Hematopoietic multipotent progenitor cell treated with erythropoietin and hydrocortisone succinate and interleukin-3 and kit ligand, for 17 days (in vitro differentiated cells): ENCODE results near the gene MAN2A2.

ENCODE experiments used
- DNase-seq: peaks from one replicate; pipeline ENCODE4 v3.0.0-alpha.2; 2015; ENCODE audit warnings: low spot score

The MAN2A2 gene

DNA sequence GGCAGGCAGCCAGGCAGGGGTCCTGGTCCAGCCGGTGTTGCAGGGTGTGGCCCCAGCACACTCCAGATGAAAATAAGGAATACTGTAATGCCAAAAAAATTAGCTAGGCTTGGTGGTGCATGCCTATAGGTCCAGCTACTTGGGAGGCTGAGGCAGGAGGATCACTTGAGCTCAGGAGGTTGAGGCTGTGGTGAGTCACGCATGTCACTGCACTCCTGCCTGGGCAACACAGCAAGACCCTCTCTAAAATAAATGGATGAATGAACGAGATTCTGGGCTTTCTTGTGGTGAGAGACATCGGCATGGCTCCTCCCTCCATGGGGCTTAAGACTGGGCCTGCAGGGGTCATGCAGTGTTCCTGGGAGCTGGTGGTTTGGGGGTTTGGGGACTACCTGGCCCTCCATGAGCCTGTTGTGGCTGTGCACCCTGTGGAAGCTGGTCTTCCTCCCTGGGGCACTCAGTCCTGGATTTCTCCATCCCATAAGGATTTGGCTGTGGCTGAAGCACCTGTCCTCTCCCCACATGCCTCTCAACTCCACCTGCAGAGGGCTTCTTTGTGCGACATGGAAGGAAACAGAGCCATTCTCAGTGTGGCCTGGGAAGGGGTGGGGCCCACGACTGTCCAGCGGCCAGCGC, 44.0 kb downstream of the MAN2A2 start:
- DNase-seq: no peak

DNA sequence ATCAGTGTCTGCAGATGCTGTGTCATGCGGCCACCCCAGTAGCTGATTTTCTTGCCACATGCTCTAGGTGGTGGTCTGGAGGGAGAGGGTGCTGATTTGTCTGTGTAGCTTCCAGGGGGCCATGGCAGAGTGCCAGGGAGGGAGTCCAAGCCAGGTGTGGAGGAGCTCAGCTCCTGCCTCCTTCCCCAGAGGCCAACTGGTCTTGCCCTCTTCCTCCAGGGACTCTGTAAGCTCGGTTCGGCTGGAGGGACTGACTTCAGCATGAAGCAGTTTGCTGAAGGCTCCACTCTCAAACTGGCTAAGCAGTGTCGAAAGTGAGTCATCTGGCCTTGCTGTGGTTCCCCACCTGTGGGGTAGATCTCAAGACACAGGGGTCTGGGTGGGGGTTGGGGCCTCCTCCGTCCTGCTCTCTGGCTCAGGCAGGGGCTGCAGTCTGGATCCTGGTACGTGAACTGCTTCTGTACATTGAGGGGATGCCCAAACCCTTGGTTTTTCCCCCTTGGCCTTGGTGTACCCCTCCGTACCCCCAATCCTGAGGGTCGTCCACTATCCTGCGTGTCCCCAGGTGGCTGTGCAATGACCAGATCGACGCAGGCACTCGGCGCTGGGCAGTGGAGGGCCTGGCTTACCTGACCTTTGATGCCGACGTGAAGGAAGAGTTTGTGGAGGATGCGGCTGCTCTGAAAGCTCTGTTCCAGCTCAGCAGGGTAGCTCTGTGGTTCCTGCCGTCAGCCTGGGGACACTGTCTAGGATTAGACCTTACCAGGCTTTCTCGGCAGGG, 44.7 kb downstream of the MAN2A2 start:
- DNase-seq: no peak

DNA sequence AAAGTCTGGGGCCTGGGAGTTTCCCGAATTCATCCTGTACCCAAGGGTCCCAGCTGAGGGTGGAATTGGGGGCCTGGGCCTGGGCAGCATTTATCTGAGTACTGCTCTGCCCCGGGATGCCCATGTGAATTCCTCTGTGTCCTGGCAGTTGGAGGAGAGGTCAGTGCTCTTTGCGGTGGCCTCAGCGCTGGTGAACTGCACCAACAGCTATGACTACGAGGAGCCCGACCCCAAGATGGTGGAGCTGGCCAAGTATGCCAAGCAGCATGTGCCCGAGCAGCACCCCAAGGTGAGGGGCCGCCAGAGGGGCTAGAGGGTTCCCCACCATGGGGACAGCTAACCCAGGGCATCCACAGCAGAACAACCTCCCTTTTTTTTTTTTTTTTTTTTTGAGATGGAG, 45.4 kb downstream of the MAN2A2 start:
- no peak for DNase-seq

DNA sequence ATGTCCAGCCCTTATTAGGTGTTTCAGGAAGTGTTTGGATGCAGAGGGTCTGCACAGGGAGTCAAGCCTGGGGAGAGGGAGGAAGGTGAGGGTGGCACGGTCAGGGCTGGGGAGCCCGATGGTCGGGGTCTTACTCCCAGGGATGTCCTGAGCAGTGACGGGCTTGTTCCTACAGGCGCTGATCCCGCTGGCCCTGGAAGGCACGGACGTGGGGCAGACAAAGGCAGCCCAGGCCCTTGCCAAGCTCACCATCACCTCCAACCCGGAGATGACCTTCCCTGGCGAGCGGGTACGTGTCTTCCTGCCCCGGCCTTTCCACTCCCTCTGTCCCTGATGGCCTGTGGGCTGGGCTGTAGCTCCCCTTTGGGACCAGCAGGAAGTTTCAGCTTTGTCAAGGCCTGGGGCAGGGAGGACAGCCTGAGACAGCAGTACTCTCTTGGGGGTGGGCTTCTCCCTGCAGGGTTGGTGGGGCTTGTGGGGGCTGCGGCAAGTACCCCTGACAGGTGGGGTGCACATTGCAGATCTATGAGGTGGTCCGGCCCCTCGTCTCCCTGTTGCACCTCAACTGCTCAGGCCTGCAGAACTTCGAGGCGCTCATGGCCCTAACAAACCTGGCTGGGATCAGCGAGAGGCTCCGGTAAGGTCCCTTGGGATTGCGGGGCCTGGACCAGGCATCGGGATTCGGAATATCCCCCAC, 47.0 kb downstream of the MAN2A2 start:
- no peak for DNase-seq

DNA sequence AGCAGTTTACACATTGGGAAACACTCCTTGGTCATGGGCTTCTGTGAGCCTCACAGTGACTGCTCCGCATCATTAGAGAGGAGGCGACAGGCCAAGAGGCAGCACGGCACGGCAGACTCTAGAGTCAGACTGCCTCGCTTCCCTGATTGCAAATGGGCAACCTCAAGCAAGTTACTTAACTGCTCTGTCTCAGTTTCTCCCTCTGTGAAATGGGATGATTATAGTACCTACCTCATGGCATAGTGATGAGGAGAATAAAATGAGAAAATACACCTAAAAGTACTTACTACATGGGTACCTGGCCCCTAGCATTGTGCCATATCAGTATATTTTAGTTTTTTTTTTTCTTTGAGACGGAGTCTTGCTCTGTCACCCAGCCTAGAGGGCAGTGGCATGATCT, 47.6 kb downstream of the MAN2A2 start:
- DNase-seq: no peak

DNA sequence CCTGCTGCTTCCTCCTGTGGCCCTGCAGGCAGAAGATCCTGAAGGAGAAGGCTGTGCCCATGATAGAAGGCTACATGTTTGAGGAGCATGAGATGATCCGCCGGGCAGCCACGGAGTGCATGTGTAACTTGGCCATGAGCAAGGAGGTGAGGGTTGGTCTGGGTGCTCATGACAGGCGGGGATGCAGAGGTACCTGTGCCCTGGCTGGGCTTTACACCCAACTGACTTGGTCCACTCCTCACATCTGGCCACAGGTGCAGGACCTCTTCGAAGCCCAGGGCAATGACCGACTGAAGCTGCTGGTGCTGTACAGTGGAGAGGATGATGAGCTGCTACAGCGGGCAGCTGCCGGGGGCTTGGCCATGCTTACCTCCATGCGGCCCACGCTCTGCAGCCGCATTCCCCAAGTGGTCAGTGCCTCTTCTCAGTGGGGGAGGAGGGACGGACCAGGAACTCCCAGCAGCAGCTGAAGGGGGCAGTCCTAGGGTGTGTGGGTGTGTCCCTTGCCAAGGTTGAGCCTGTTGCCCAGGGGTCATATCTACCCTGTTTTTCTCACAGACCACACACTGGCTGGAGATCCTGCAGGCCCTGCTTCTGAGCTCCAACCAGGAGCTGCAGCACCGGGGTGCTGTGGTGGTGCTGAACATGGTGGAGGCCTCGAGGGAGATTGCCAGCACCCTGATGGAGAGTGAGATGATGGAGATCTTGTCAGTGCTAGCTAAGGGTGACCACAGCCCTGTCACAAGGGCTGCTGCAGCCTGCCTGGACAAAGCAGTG, 50.0 kb downstream of the MAN2A2 start:
- no peak for DNase-seq

DNA sequence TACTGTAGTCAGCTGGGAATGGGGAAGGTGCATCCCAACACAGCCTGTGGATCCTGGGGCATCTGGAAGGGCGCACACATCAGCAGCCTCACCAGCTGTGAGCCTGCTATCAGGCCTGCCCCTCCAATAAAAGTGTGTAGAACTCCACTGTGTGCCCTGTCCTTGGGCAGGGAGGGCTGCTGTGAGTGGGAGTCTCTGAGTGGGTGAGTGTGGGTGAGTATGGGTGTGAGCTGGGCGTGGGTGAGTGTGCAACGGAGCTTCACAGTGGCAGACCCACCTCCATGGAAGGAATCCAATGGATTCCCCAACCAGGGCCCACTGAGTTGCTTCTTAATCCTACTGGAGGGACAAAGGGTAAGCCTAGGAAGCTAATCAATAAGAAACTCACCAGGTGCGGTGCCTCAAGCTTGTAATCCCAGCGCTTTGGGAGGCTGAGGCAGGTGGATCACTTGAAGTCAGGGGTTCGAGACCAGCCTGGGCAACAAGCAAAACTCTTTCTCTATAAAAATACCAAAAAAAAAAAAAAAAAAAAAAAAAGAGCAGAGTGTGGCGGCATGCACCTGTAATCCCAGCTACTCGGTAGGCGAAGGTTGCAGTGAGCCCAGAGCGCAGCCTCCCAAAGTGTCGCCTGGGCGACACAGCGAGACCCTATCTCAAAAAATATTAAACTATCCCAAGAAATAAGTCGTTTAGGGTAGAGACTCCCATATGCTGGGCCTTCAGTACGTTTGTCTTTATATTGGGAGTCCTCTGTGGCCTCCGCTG, 51.0 kb downstream of the MAN2A2 start:
- DNase-seq: no peak

DNA sequence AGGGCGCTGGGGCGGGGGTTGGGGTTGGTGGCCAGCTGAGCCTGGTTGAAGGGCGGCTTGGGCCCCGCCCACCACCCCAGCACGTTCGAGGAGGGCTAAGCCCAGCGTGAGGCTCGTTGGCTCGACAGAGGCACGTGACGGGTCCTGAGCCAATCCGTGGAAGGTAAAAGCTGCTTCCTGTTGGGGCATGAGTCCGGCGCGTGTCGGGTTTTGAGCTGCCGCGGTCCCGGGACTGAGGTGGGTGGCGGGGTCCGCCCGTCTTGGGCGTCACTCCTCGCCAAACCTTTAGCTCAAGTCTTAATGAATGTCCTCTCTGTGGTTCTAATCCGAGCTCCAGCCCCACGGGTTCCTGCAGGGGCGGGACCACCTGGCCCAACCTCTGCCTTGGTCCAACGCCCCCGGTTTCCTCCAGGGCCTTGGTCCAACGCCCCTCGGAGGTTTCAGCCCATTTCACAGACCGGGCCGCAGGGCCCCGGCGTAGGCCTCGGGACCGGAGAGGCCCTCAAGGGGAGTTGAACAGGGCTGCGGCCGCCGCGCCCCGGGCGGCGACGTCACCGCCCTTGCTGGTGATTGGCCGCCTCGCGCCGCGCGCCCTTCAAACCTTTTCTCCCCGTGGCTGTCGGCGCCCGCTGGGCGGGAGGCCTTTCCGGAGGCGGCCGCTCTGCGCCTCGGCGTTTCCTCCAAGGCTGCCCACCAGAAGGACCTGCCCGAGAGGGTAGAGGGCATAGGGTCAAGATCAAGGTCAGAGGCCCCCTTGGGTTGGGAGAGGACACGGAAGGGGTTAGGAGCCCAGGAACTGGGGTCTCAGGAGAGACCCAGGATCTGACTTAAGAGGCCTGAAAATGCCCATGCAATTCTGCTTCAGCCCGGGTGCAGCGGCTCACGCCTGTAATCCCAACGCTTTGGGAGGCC, 51.9 kb downstream of the MAN2A2 start, which contains the start of gene RCCD1:
Gene RCCD1 (plus strand): TSS at position 173 of the 912 bp plus-strand sequence. CDS start 1,851 bp downstream, outside the sequence.
- peak; percentile 93 for DNase-seq

DNA sequence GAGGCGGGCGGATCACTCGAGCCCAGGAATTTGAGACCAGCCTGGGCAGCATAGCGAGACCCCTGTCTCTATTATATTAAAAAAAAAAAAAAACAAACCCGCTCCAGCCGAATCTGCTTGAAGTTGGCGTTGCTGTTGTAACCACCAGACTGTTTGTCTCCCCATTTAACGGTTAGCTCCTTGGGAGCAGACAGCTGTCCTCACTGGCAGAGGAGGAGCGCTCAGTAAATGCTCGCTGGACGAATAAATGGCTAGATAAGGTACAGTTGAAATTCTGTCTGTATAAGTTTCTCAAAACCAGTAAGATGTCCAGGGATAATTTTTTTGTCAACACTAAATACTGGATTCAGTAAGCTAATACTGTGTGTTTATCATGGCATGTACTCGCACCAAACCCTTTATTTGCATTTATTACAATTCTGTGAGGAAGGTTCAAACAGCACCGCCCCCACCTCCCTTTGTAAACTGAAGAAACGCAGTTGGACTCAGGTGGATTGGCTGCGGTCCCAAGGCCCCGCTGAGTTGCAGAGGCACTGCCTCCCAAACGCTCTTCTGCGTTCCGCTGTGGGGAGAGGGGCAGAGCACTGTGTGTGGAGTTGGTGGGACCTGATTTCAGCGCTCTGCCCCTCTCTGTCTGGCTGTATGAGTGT, 52.6 kb downstream of the MAN2A2 start:
- peak; percentile 13 for DNase-seq

DNA sequence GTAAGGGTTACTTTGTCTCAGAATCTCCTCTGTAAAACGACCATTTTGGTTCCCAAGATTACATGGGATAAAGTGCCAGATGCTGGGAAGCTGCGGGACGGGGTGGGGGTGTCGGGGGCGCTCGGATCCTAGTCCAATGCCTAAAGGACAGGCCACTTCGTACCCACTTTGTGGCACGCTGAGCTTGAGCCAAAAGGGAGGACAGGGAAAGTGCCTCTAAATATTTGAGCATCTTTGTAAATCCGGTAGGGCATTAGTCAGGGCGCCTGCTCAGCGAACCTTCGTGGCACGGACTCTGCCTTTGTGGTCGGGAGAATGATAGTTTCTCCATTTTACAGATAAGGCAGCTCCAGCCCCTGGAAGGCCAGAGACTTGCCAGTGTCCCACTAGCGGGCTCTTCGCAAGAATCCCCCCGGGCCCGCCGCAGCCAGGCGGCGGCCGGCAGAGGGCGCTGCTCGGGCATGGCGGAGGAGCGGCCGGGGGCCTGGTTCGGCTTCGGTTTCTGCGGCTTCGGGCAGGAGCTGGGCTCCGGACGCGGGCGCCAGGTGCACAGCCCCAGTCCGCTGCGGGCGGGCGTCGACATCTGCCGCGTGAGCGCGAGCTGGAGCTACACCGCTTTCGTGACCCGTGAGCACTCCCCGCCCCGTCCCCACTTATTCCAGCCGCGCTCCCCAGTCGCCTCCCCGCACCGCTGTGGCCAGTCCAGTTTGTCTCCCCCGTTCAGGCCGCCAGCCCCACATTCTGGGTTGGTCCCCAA, 53.4 kb downstream of the MAN2A2 start:
- peak; percentile 78 for DNase-seq

DNA sequence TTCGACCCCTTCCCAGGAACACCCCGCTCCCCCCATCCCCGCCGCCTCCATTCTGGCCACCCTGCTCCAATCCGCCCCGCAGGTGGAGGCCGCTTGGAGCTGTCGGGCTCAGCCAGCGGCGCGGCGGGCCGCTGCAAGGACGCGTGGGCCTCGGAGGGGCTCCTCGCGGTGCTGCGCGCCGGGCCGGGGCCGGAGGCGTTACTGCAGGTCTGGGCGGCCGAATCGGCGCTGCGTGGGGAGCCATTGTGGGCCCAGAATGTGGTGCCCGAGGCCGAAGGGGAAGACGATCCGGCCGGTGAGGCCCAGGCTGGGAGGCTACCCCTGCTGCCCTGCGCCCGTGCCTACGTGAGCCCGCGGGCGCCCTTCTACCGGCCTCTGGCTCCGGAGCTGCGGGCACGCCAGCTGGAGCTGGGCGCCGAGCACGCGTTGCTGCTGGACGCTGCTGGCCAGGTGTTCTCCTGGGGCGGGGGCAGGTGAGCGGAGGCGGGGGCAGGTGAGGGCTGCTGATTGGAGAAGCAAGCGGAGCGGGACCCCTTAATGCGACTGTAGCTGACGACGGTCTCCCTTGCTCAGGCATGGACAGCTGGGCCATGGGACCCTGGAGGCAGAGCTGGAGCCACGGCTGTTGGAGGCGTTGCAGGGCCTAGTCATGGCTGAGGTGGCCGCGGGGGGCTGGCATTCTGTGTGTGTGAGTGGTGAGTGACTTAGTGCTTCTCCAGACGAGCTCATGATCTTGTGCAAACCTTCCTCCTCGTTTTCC, 54.1 kb downstream of the MAN2A2 start:
- DNase-seq: no peak

DNA sequence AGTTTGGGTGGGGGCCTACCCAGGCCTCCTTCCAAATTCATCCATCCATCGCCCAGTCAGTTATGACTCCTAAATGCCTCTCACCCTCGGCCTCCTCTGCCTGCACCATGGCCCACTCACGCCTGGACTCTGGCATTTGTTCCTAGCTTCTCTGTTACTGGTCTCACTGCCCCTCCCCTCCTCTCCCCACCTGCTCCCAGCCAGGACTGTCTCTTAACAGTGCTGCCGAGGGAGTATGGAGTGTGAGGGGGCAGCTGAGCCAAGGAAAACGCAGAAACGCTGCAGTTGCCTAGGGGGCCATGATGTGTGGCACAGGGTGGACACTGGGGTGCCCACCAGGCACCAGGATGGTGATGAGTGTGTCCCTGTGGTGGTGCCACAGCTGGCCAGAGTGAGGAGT, 54.7 kb downstream of the MAN2A2 start:
- no peak for DNase-seq

DNA sequence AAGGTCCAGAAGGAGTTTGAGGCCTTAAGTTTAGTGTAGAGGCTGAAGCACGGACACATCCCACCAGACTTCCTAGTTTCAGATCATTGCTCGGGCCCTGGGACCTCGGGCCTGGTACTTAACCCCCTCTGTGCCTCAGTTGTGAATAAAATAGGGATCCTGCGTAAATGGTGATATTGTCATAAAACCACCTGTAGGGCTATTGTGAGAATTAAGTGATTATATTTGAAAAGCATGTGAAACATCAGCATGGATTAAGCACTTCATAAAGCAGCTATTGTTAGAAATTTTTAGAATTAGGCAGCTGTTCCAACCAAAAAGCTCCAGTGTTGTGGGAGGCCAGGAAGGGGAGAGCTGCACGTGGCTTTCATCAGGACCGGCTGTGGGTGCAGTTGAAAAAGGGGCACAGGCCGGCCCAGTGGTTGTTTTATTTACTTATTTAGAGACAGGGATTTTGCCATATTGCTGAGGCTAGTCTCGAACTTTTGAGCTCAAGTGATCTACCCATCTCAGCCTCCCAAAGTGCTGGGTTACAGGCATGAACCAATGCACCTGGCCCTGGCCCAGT, 56.0 kb downstream of the MAN2A2 start:
- no peak for DNase-seq

DNA sequence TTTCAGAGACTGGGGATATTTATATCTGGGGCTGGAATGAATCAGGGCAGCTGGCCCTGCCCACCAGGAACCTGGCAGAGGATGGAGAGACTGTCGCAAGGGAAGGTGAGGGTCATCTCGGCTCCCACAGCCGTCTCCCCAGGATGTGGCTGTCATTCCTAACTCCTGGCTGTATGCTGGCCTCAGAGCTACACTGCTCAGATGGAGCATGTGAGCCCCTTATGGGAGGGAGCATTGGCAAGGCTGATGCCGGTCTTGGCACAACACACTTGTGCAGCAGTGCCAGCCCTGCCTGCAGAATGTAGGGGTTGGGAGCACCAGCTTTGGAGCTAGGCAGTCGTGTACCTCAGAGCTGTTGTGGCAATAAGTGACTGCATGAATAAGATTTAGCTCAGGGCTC, 56.8 kb downstream of the MAN2A2 start:
- no peak for DNase-seq

DNA sequence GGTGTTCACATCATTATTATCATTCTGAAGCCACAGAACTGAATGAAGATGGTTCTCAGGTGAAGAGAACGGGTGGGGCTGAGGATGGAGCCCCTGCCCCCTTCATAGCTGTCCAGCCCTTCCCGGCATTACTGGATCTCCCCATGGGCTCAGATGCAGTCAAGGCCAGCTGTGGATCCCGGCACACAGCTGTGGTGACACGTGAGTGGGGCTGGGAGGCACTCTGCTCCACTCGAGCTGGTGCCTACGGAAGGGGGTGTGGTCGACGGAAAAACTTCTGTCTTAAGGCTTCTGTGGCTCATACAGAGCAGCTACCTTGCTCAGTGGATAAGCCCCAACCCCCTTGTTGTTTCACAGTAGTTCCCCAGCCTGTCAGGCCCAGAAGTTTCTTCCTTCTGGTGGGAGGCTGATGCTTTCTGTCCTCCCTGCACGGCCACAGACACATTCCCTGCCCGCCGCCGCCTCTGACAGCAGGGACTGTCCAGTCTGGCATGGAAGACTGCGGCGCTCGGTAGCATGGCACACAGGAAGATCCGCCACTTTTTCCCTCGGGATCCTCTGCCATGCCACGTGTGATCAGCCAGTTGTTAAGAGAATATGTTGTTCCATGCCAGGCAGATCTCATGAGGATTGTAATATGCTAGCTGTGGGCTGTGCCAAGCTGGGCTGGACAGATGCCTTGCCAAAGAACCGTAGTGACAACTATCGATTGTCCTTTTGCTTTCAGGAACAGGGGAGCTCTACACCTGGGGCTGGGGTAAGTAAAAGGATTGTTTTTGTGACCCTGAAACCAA, 57.4 kb downstream of the MAN2A2 start:
- no peak for DNase-seq

DNA sequence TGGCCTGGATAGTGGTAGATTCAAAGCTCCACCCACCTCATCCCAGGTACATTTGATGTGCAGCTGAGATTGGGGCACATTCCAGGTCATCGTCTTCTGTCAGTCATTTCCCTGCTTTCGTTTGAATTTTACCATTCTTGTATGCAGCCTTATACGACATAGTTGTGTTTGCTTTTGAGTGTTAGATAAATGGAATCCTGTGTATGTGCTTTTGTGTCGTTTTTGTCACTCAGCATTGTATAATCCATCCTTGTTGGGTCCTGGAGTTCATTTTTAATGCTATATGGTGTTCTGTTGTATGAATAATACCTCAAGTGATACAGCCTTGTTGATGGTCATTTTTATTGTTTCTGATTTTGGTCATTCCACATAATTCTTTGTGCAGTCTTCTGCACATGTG, 58.9 kb downstream of the MAN2A2 start:
- no peak for DNase-seq

DNA sequence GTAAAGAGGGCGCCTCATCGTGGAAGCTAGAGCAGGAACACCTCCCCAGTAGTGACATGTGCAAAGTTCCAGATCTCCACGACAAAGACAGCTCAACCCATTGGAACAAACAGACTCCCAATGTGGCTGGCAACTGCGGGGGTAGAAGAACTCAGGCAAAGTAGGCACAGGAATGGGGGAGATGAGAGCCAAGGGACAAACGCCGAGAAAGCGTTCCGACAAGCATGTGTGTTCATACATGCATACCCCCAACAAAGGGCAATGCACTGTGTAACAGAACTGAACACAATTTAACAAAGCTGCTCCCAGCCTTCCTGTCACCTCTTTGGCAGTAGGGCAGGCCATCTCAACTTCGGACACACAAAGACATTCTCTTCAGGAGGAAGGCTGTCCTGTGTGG, 63.2 kb downstream of the MAN2A2 start:
- no peak for DNase-seq
